Measurements from ENCODE around the gene STEAP2.
A peak's percentile ranks its signal among the peaks of the same experiment; 100 is the strongest.

The STEAP2 gene

DNA sequence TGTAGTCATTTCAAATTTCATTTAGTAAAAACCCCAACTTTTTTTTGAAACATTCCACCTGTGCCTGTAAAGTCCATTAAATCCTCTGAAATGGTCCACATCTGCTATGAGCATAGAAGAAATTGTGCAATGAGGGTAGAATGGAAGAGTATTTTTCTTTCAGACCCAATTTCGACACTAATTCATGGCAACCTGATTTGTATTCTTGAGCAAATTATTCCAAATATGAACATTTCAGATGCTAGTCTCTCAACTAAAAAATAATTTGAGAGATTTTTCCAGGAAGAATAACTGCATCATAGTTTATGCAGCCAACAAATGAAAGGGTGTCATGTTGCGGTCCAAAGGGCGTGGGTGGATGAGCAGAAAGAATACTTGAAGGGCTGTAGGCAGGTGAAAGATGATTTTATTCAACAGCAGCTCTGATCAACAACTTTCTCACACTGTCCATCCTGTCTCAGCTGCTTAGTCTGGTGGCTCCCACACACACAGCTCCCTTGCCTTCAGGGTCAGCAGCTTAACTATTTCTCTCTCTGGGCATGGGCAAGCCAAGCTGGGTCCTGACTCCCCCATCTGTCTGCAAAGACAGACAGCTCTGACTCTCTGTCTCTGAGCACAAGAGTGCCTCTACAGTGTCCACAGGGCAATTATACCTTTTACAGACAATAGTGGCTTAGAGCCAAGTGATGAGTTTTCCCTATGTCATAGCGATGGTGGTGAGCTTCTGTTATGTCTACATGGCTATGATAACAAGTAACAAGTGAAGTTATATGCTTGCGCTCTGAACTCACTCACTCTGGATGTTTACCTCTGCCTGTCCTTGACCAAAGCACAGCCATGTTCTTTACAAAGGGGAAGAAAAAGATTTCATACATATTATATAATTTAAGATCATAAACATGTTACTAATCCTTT is 11.5 kb downstream of the STEAP2 start:
- Histone ChIP-seq H3K9me3 (ENCODE audit: insufficient read depth, low read depth, low read length) (no peaks in the 10 kb centered on the region), H3K27me3 (ENCODE audit: insufficient read depth, low read length) (no peaks in the 10 kb centered on the region), H3K4me1 (ENCODE audit: insufficient read depth, low read length) (peaks cover 27% of the 10 kb centered on the region), H3K27ac (ENCODE audit: low read depth, low read length) (no peak overlapping the region), H3K4me3 (ENCODE audit: low read length) (no peak overlapping the region), H3K36me3 (ENCODE audit: insufficient read depth, low read length) (peaks cover 9% of the 10 kb centered on the region; the same call in 1 of the 2 replicates), H3K9ac (ENCODE audit: low read depth, low read length) (no peak overlapping the region)
- 95% methylated on average over 5 of the region's 5 CpGs for WGBS

DNA sequence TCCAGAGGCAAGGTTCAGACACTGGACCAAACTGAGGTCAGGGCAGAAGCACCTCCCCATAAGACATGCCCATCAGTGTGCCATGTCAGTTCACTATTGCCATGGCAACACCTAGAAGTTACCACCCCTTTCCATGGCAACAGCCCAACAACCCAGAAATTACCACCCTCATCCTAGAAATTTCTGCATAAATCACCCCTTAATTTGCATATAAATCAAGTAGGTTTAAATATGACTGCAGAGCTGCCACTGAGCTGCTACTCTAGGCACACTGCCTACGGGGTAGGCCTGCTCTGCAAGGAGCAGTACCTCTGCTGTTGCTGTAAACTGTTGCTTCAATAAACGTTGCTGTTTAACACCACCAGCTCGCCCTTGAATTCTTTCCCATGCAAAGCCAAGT is 12.7 kb downstream of the STEAP2 start:
- Histone ChIP-seq H3K27ac (ENCODE audit: low read depth, low read length) (peak overlapping the region; percentile 69), H3K36me3 (ENCODE audit: insufficient read depth, low read length) (peaks cover 9% of the 10 kb centered on the region; the same call in 1 of the 2 replicates), H3K9ac (ENCODE audit: low read depth, low read length) (peak overlapping the region; percentile 38; the same call in 1 of the 2 replicates), H3K27me3 (ENCODE audit: insufficient read depth, low read length) (no peaks in the 10 kb centered on the region), H3K4me1 (ENCODE audit: insufficient read depth, low read length) (peaks cover 27% of the 10 kb centered on the region), H3K9me3 (ENCODE audit: insufficient read depth, low read depth, low read length) (no peaks in the 10 kb centered on the region), H3K4me3 (ENCODE audit: low read length) (no peak overlapping the region; the same call in 1 of the 2 replicates)
- 9% methylated on average over 3 of the region's 3 CpGs for WGBS

DNA sequence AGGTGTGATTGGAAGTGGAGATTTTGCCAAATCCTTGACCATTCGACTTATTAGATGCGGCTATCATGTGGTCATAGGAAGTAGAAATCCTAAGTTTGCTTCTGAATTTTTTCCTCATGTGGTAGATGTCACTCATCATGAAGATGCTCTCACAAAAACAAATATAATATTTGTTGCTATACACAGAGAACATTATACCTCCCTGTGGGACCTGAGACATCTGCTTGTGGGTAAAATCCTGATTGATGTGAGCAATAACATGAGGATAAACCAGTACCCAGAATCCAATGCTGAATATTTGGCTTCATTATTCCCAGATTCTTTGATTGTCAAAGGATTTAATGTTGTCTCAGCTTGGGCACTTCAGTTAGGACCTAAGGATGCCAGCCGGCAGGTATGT is 13.6 kb downstream of the STEAP2 start:
- Histone ChIP-seq H3K27me3 (ENCODE audit: insufficient read depth, low read length) (no peaks in the 10 kb centered on the region), H3K4me1 (ENCODE audit: insufficient read depth, low read length) (peaks cover 35% of the 10 kb centered on the region), H3K36me3 (ENCODE audit: insufficient read depth, low read length) (peaks cover 9% of the 10 kb centered on the region; the same call in 1 of the 2 replicates), H3K4me3 (ENCODE audit: low read length) (no peak overlapping the region), H3K27ac (ENCODE audit: low read depth, low read length) (peak overlapping the region; percentile 69), H3K9ac (ENCODE audit: low read depth, low read length) (no peak overlapping the region), H3K9me3 (ENCODE audit: insufficient read depth, low read depth, low read length) (no peaks in the 10 kb centered on the region)
- 93% methylated on average over 2 of the region's 3 CpGs for WGBS

DNA sequence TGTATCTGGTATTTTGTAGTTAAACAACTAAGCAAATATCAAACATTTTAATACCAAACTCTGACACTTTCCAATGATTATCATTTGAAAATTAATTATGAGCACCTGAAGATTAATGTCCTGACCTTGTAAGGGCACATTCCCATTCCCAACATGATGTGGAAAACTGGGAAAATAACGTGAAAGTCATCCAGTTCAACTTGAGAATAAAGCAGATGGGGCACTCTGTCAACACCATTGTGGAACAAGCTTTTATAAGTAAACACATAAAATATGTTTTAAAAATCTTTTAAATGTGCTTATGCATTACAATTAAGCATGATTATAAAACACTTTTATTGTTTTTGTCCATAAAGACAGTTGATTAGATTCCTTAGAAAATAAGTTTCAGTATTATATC is 14.1 kb downstream of the STEAP2 start:
- Histone ChIP-seq H3K4me1 (ENCODE audit: insufficient read depth, low read length) (peaks cover 35% of the 10 kb centered on the region), H3K9me3 (ENCODE audit: insufficient read depth, low read depth, low read length) (no peaks in the 10 kb centered on the region), H3K36me3 (ENCODE audit: insufficient read depth, low read length) (peaks cover 9% of the 10 kb centered on the region; the same call in 1 of the 2 replicates), H3K9ac (ENCODE audit: low read depth, low read length) (no peak overlapping the region), H3K27ac (ENCODE audit: low read depth, low read length) (no peak overlapping the region), H3K27me3 (ENCODE audit: insufficient read depth, low read length) (no peaks in the 10 kb centered on the region), H3K4me3 (ENCODE audit: low read length) (no peak overlapping the region)
- 90% methylated on average over 1 of the region's 1 CpG for WGBS

DNA sequence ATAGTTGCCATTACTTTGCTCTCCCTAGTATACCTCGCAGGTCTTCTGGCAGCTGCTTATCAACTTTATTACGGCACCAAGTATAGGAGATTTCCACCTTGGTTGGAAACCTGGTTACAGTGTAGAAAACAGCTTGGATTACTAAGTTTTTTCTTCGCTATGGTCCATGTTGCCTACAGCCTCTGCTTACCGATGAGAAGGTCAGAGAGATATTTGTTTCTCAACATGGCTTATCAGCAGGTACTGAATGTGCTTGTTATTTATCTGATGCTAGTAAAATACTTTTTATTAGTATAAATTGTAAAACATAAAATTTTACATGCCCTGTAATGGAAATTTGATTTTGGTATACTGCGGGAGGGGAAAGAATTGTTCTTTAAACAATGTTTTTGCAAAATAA is 15.7 kb downstream of the STEAP2 start:
- H3K4me3 ChIP-seq (ENCODE audit: low read length), result no peak overlapping the region
- no peaks in the 10 kb centered on the region for H3K9me3 ChIP-seq (ENCODE audit: insufficient read depth, low read depth, low read length)
- no peak overlapping the region for H3K27ac ChIP-seq (ENCODE audit: low read depth, low read length)
- no peaks in the 10 kb centered on the region for H3K27me3 ChIP-seq (ENCODE audit: insufficient read depth, low read length)
- peaks cover 35% of the 10 kb centered on the region for H3K4me1 ChIP-seq (ENCODE audit: insufficient read depth, low read length)
- over 99% methylated on average over 5 of the region's 5 CpGs for WGBS
- peaks cover 9% of the 10 kb centered on the region; the same call in 1 of the 2 replicates for H3K36me3 ChIP-seq (ENCODE audit: insufficient read depth, low read length)
- no peak overlapping the region for H3K9ac ChIP-seq (ENCODE audit: low read depth, low read length)

DNA sequence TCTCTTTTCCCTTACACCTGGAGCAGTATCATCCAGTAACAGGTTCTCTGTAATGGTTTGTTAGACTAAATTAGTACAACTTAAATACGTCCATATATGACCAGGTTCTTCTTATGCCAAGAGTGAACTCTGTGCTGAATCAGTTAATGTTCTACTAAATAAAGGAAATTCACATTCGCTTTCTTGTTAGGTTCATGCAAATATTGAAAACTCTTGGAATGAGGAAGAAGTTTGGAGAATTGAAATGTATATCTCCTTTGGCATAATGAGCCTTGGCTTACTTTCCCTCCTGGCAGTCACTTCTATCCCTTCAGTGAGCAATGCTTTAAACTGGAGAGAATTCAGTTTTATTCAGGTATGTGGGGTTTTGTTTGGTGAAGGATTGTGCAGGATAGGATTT is 18.1 kb downstream of the STEAP2 start:
- H3K9me3 ChIP-seq (ENCODE audit: insufficient read depth, low read depth, low read length), result no peaks in the 10 kb centered on the region
- H3K4me3 ChIP-seq (ENCODE audit: low read length), result no peak overlapping the region
- H3K27ac ChIP-seq (ENCODE audit: low read depth, low read length), result no peak overlapping the region
- peaks cover 20% of the 10 kb centered on the region for H3K4me1 ChIP-seq (ENCODE audit: insufficient read depth, low read length)
- 97% methylated on average over 2 of the region's 2 CpGs for WGBS
- no peaks in the 10 kb centered on the region for H3K27me3 ChIP-seq (ENCODE audit: insufficient read depth, low read length)
- no peak overlapping the region for H3K9ac ChIP-seq (ENCODE audit: low read depth, low read length)
- peaks cover 9% of the 10 kb centered on the region; the same call in 1 of the 2 replicates for H3K36me3 ChIP-seq (ENCODE audit: insufficient read depth, low read length)

DNA sequence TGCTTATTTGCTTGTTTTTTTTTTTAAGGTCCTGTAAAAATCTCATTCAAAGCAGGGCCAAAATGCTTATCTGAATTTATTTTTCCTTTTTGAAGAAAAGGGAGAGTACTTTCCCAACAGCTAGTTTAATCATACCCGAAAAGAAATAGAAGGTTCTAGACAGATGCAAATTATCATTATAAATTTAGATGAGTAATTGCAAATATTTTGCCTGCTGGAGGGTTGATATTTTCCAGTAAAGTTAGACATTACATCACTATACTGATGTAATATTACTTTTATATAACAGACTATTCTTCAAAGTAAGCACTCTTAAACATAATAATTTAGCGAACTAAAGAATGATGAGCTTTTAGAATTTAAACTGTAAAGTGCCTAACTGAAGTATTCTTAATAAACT is 19.3 kb downstream of the STEAP2 start:
- Histone ChIP-seq H3K27ac (ENCODE audit: low read depth, low read length) (no peak overlapping the region), H3K9ac (ENCODE audit: low read depth, low read length) (no peak overlapping the region), H3K36me3 (ENCODE audit: insufficient read depth, low read length) (peaks cover 6% of the 10 kb centered on the region; the same call in 1 of the 2 replicates), H3K4me3 (ENCODE audit: low read length) (no peak overlapping the region), H3K4me1 (ENCODE audit: insufficient read depth, low read length) (peaks cover 9% of the 10 kb centered on the region; the same call in 1 of the 2 replicates), H3K9me3 (ENCODE audit: insufficient read depth, low read depth, low read length) (no peaks in the 10 kb centered on the region), H3K27me3 (ENCODE audit: insufficient read depth, low read length) (no peaks in the 10 kb centered on the region)
- no CpG with 5 or more reads among the region's 2 CpGs for WGBS

DNA sequence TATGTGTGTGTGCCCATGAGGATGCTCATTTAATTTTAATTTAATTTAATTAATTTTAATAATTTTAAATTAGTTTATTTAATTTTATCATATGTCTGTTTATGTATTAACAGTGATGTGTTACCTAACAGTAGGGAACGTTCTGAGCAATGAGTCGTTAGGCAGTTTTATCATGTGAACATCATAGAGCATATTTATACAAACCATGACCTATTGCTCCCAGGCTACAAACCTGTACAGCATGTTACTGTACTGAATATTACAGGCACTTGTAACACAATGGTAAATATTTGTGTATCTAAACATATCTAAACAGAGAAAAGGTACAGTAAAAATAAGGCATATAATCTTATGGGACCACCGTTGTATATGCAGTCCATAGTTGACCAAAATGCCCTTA is 19.8 kb downstream of the STEAP2 start:
- Histone ChIP-seq H3K9me3 (ENCODE audit: insufficient read depth, low read depth, low read length) (no peaks in the 10 kb centered on the region), H3K27ac (ENCODE audit: low read depth, low read length) (no peak overlapping the region)
- WGBS, result 100% methylated on average over 1 of the region's 3 CpGs

DNA sequence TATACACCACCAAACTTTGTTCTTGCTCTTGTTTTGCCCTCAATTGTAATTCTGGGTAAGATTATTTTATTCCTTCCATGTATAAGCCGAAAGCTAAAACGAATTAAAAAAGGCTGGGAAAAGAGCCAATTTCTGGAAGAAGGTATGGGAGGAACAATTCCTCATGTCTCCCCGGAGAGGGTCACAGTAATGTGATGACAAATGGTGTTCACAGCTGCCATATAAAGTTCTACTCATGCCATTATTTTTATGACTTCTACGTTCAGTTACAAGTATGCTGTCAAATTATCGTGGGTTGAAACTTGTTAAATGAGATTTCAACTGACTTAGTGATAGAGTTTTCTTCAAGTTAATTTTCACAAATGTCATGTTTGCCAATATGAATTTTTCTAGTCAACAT is 20.9 kb downstream of the STEAP2 start:
- WGBS, result 96% methylated on average over 5 of the region's 5 CpGs
- Histone ChIP-seq H3K9me3 (ENCODE audit: insufficient read depth, low read depth, low read length) (no peaks in the 10 kb centered on the region), H3K36me3 (ENCODE audit: insufficient read depth, low read length) (no peaks in the 10 kb centered on the region), H3K9ac (ENCODE audit: low read depth, low read length) (no peak overlapping the region), H3K27me3 (ENCODE audit: insufficient read depth, low read length) (no peaks in the 10 kb centered on the region), H3K4me1 (ENCODE audit: insufficient read depth, low read length) (peaks cover 8% of the 10 kb centered on the region; the same call in 1 of the 2 replicates), H3K27ac (ENCODE audit: low read depth, low read length) (no peak overlapping the region), H3K4me3 (ENCODE audit: low read length) (no peak overlapping the region)

More for the DNA sequence above, 19.8 kb downstream of the STEAP2 start:
- Histone ChIP-seq H3K9ac (ENCODE audit: low read depth, low read length) (no peak overlapping the region), H3K36me3 (ENCODE audit: insufficient read depth, low read length) (peaks cover 6% of the 10 kb centered on the region; the same call in 1 of the 2 replicates), H3K4me1 (ENCODE audit: insufficient read depth, low read length) (peaks cover 8% of the 10 kb centered on the region; the same call in 1 of the 2 replicates), H3K4me3 (ENCODE audit: low read length) (no peak overlapping the region), H3K27me3 (ENCODE audit: insufficient read depth, low read length) (no peaks in the 10 kb centered on the region)

DNA sequence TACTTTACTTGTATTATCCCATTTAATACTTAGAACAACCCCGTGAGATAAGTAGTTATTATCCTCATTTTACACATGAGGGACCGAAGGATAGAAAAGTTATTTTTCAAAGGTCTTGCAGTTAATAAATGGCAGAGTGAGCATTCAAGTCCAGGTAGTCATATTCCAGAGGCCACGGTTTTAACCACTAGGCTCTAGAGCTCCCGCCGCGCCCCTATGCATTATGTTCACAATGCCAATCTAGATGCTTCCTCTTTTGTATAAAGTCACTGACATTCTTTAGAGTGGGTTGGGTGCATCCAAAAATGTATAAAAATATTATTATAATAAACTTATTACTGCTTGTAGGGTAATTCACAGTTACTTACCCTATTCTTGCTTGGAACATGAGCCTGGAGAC is 22.0 kb downstream of the STEAP2 start:
- Histone ChIP-seq H3K9ac (ENCODE audit: low read depth, low read length) (no peak overlapping the region), H3K27ac (ENCODE audit: low read depth, low read length) (no peak overlapping the region), H3K4me1 (ENCODE audit: insufficient read depth, low read length) (peaks cover 8% of the 10 kb centered on the region; the same call in 1 of the 2 replicates), H3K27me3 (ENCODE audit: insufficient read depth, low read length) (no peaks in the 10 kb centered on the region), H3K4me3 (ENCODE audit: low read length) (no peak overlapping the region), H3K36me3 (ENCODE audit: insufficient read depth, low read length) (no peaks in the 10 kb centered on the region), H3K9me3 (ENCODE audit: insufficient read depth, low read depth, low read length) (no peaks in the 10 kb centered on the region)
- 87% methylated on average over 5 of the region's 6 CpGs for WGBS

DNA sequence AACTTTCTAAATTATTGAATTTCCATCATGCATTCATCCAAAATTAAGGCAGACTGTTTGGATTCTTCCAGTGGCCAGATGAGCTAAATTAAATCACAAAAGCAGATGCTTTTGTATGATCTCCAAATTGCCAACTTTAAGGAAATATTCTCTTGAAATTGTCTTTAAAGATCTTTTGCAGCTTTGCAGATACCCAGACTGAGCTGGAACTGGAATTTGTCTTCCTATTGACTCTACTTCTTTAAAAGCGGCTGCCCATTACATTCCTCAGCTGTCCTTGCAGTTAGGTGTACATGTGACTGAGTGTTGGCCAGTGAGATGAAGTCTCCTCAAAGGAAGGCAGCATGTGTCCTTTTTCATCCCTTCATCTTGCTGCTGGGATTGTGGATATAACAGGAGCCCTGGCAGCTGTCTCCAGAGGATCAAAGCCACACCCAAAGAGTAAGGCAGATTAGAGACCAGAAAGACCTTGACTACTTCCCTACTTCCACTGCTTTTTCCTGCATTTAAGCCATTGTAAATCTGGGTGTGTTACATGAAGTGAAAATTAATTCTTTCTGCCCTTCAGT is 25.3 kb downstream of the STEAP2 start:
- no peaks in the 10 kb centered on the region for H3K9me3 ChIP-seq (ENCODE audit: insufficient read depth, low read depth, low read length)
- H3K9ac ChIP-seq (ENCODE audit: low read depth, low read length), result no peak overlapping the region
- WGBS, result 100% methylated on average over 1 of the region's 1 CpG
- H3K4me1 ChIP-seq (ENCODE audit: insufficient read depth, low read length), result no peaks in the 10 kb centered on the region
- no peak overlapping the region for H3K4me3 ChIP-seq (ENCODE audit: low read length)
- no peak overlapping the region for H3K27ac ChIP-seq (ENCODE audit: low read depth, low read length)
- no peaks in the 10 kb centered on the region for H3K27me3 ChIP-seq (ENCODE audit: insufficient read depth, low read length)
- H3K36me3 ChIP-seq (ENCODE audit: insufficient read depth, low read length), result no peaks in the 10 kb centered on the region
